HepG2 (cell line): Measurements from ENCODE around the gene PTCH1. TPM values are rescaled to one million over a fixed set of nuclear protein-coding genes. Genes with fewer than 3 reads are reported as not detected.
A peak's percentile ranks its signal among the peaks of the same experiment; 100 is the strongest.

Source experiments
- CCDC6 ChIP-seq: sonication (generic); formaldehyde crosslinking; IDR thresholded peaks from 2 replicates; pipeline ENCODE4 v1.8.1; 2022; ENCODE audit warnings: mild to moderate bottlenecking, missing genetic modification reagents, moderate library complexity
- FOXA1 ChIP-seq, 2 experiments: fragments of 450-650 bp in 1 of 2; sonication (generic) in 1 of 2; formaldehyde crosslinking in 1 of 2; IDR thresholded peaks; 2 replicates each; pipeline versions ENCODE4 v1.4.0 to v1.6.1; 2016 to 2020; ENCODE audit warnings: missing genetic modification reagents in 1 of 2
- NAIF1 ChIP-seq: sonication (generic); formaldehyde crosslinking; IDR thresholded peaks from 2 replicates; pipeline ENCODE4 v1.5.0; 2020; ENCODE audit warnings: mild to moderate bottlenecking, missing genetic modification reagents, borderline replicate concordance
- NR3C1 ChIP-seq: sonication (generic); formaldehyde crosslinking; IDR thresholded peaks from 2 replicates; pipeline ENCODE4 v1.4.0; 2020; ENCODE audit warnings: missing genetic modification reagents
- PAXIP1 ChIP-seq: sonication (generic); formaldehyde crosslinking; conservative IDR thresholded peaks from 2 replicates; pipeline ENCODE4 v1.4.0; 2020; ENCODE audit warnings: mild to moderate bottlenecking, missing genetic modification reagents, moderate library complexity
- RXRA ChIP-seq: sonication (generic); formaldehyde crosslinking; IDR thresholded peaks from 2 replicates; pipeline ENCODE4 v1.5.1; 2020; ENCODE audit warnings: missing genetic modification reagents
- SNAPC2 ChIP-seq: sonication (generic); formaldehyde crosslinking; IDR thresholded peaks from 2 replicates; pipeline ENCODE4 v1.8.1; 2022; ENCODE audit warnings: mild to moderate bottlenecking, missing genetic modification reagents
- STAG1 ChIP-seq: sonication (generic); formaldehyde crosslinking; IDR thresholded peaks from 2 replicates; pipeline ENCODE4 v1.4.0; 2020; ENCODE audit warnings: missing genetic modification reagents
- TARDBP ChIP-seq: sonication (generic); formaldehyde crosslinking; IDR thresholded peaks from 2 replicates; pipeline ENCODE4 v1.8.0; 2022; ENCODE audit warnings: mild to moderate bottlenecking, missing genetic modification reagents
- TOPORS ChIP-seq: sonication (generic); formaldehyde crosslinking; IDR thresholded peaks from 2 replicates; pipeline ENCODE4 v1.8.0; 2023; ENCODE audit warnings: mild to moderate bottlenecking, missing genetic modification reagents
- YEATS4 ChIP-seq: sonication (generic); formaldehyde crosslinking; IDR thresholded peaks from 2 replicates; pipeline ENCODE4 v1.4.0; 2020; ENCODE audit warnings: missing genetic modification reagents, borderline replicate concordance
- ZKSCAN8 ChIP-seq: IDR thresholded peaks from 2 replicates; pipeline ENCODE4 v1.6.1; 2016; ENCODE audit warnings: borderline replicate concordance, missing genetic modification reagents, missing compliant biosample characterization
- ZNF253 ChIP-seq: sonication (generic); formaldehyde crosslinking; IDR thresholded peaks from 2 replicates; pipeline ENCODE4 v1.8.0; 2022; ENCODE audit warnings: mild to moderate bottlenecking, missing genetic modification reagents, borderline replicate concordance
- ZNF256 ChIP-seq: sonication (generic); formaldehyde crosslinking; conservative IDR thresholded peaks from 2 replicates; pipeline ENCODE4 v1.4.0; 2020; ENCODE audit warnings: missing genetic modification reagents
- ZNF572 ChIP-seq: sonication (generic); formaldehyde crosslinking; IDR thresholded peaks from 2 replicates; pipeline ENCODE4 v1.5.1; 2020; ENCODE audit warnings: mild to moderate bottlenecking, missing genetic modification reagents
- ZNF609 ChIP-seq: sonication (generic); formaldehyde crosslinking; IDR thresholded peaks from 2 replicates; pipeline ENCODE4 v1.4.0; 2020; ENCODE audit warnings: mild to moderate bottlenecking, missing genetic modification reagents, borderline replicate concordance
- ZNF614 ChIP-seq: IDR thresholded peaks from 2 replicates; pipeline ENCODE4 v1.6.1; 2018; ENCODE audit warnings: missing biosample characterization, missing genetic modification reagents, inconsistent platforms, borderline replicate concordance
- ZNF878 ChIP-seq: sonication (generic); formaldehyde crosslinking; IDR thresholded peaks from 2 replicates; pipeline ENCODE4 v1.8.1; 2023; ENCODE audit warnings: mild to moderate bottlenecking, missing genetic modification reagents, moderate library complexity
- polyA plus RNA-seq, 8 experiments: library from polyadenylated mRNA; depleted of rRNA in 3 of 8; stranded (reverse) in 7 of 8; unstranded in 1 of 8; fragments of >200 nt; fragmentation: Illumina TruSeq in 4 of 8; extraction: Trizol in 4 of 8; gene quantifications; 2 replicates each; pipeline versions ENCODE4 v1.2.1 to v1.2.3, GENCODE V29; 2011 to 2016; ENCODE audit warnings: low read depth in 4 of 8, missing spikeins in 1 of 8, mixed read lengths in 1 of 8; ENCODE audit not compliant: insufficient read depth in 1 of 8
- total RNA-seq, 5 experiments: library from RNA; depleted of rRNA; stranded (reverse); fragments of >200 nt; fragmentation: Illumina TruSeq; extraction: Trizol; gene quantifications; 2 replicates each; pipeline ENCODE4 v1.2.3, GENCODE V29; 2016; ENCODE audit warnings: low read depth in 1 of 5
- TF ChIP-seq, protein P1 (sequence below): sonication (generic); formaldehyde crosslinking; IDR thresholded peaks from 2 replicates; pipeline ENCODE4 v1.8.1; 2022; ENCODE audit warnings: mild to moderate bottlenecking, missing genetic modification reagents

Gene PTCH1
- total and polyA plus RNA-seq, 2 of the 13 experiments (the other 11 are each of a cell fraction or from before 2014, with no cell fraction given): 2.8 to 3.9 TPM

- TF ChIP-seq PAXIP1: peak; percentile 20; the same call in 1 of the 2 replicates
- no peak for TF ChIP-seq ZNF614 (CRISPR knock-in tag)
- peak; percentile 54; the same call in 1 of the 2 replicates for TF ChIP-seq ZNF878 (CRISPR knock-in tag)
- no peak for TF ChIP-seq ZNF256 (CRISPR knock-in tag)
- 0 out of 2 replicates have a peak, but pooled peaks have one; percentile 19 for TF ChIP-seq SNAPC2 (CRISPR knock-in tag)
- no peak; the same call in 1 of the 2 replicates for TF ChIP-seq CCDC6 (CRISPR knock-in tag)
- TF ChIP-seq ZNF609 (CRISPR knock-in tag): no peak
- no peak for TF ChIP-seq STAG1
- TF ChIP-seq YEATS4 (CRISPR knock-in tag): no peak
- 0 out of 2 replicates have a peak, but pooled peaks have one; percentile 41 for TF ChIP-seq NAIF1 (CRISPR knock-in tag)
- TF ChIP-seq ZNF253 (CRISPR knock-in tag): no peak
- no peak for TF ChIP-seq FOXA1 (IDR thresholded peaks at IDR 0.05)
- TF ChIP-seq FOXA1 (CRISPR knock-in tag; IDR thresholded peaks at IDR 0.05): no peak
- TF ChIP-seq TOPORS: no peak
- TF ChIP-seq RXRA (CRISPR knock-in tag): no peak
- no peak for TF ChIP-seq ZKSCAN8
- no peak for TF ChIP-seq ZNF572
- peak; percentile 16; the same call in 1 of the 2 replicates for TF ChIP-seq TARDBP (CRISPR knock-in tag)
- no peak for TF ChIP-seq NR3C1 (CRISPR knock-in tag)
- TF ChIP-seq, protein P1, sequence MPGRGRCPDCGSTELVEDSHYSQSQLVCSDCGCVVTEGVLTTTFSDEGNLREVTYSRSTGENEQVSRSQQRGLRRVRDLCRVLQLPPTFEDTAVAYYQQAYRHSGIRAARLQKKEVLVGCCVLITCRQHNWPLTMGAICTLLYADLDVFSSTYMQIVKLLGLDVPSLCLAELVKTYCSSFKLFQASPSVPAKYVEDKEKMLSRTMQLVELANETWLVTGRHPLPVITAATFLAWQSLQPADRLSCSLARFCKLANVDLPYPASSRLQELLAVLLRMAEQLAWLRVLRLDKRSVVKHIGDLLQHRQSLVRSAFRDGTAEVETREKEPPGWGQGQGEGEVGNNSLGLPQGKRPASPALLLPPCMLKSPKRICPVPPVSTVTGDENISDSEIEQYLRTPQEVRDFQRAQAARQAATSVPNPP (CRISPR knock-in tag): no peak; the same call in 1 of the 2 replicates
Measured at GRCh38 chr9:95511616-95511931, 5.2 kb downstream of the PTCH1 start (continued).
